Measurements from ENCODE around the gene HDAC4.

DNA sequence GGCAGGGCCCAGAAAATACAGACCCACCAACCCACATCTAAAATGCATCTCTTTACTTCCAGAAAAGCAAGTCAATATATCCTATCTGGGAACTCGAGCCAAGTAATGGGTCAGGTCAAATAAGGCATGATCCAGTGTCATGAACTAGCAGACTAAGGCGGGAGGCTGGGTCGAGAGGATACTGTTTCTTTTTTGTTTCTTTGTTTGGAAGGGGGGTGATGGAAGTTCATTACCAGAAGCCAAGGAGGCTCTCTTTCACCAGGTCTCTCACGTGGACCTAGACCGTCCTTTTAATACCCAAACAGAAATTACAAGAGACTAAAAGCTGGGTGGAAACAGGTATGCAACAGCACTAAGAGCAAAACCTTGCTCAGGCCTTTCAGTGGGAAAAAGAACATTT is 108.3 kb downstream of the HDAC4 start:
- TF ChIP-seq, protein P1, sequence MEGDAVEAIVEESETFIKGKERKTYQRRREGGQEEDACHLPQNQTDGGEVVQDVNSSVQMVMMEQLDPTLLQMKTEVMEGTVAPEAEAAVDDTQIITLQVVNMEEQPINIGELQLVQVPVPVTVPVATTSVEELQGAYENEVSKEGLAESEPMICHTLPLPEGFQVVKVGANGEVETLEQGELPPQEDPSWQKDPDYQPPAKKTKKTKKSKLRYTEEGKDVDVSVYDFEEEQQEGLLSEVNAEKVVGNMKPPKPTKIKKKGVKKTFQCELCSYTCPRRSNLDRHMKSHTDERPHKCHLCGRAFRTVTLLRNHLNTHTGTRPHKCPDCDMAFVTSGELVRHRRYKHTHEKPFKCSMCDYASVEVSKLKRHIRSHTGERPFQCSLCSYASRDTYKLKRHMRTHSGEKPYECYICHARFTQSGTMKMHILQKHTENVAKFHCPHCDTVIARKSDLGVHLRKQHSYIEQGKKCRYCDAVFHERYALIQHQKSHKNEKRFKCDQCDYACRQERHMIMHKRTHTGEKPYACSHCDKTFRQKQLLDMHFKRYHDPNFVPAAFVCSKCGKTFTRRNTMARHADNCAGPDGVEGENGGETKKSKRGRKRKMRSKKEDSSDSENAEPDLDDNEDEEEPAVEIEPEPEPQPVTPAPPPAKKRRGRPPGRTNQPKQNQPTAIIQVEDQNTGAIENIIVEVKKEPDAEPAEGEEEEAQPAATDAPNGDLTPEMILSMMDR (IDR thresholded peaks at IDR 0.05): no peak
- TF ChIP-seq POLR2A (IDR thresholded peaks at IDR 0.05): no peak
- TF ChIP-seq POLR2AphosphoS5 (IDR thresholded peaks at IDR 0.05; ENCODE audit: insufficient read depth in 1 of 2, low read depth in 1 of 2): no peak
